Measurements from ENCODE around the gene FER.

DNA sequence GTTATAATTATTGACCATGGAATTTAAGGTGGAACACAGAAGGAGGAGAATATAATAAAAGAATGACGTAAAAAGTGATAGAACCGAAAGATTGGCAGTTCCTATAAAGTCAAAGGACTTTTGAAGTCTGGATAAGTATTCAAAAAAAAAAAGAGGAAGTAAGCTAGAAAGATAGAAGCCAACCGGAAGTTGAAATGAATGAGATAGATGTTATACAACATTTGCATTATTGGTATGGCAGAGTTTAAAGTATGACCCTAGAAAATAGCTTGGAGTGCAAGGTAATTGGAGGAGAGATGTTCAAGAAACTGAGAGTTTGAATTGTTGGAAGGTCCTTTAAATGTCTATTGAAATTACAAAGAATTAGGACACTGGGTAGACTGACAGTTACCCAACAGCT lies 293.6 kb downstream of the FER start:
- TF ChIP-seq, protein P1, sequence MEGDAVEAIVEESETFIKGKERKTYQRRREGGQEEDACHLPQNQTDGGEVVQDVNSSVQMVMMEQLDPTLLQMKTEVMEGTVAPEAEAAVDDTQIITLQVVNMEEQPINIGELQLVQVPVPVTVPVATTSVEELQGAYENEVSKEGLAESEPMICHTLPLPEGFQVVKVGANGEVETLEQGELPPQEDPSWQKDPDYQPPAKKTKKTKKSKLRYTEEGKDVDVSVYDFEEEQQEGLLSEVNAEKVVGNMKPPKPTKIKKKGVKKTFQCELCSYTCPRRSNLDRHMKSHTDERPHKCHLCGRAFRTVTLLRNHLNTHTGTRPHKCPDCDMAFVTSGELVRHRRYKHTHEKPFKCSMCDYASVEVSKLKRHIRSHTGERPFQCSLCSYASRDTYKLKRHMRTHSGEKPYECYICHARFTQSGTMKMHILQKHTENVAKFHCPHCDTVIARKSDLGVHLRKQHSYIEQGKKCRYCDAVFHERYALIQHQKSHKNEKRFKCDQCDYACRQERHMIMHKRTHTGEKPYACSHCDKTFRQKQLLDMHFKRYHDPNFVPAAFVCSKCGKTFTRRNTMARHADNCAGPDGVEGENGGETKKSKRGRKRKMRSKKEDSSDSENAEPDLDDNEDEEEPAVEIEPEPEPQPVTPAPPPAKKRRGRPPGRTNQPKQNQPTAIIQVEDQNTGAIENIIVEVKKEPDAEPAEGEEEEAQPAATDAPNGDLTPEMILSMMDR (IDR thresholded peaks at IDR 0.05; ENCODE audit: insufficient read depth, low read length), result no peak
- TF ChIP-seq POLR2AphosphoS5 (IDR thresholded peaks at IDR 0.05; ENCODE audit: low read depth), result no peak
- no peak for TF ChIP-seq SPI1 (IDR thresholded peaks at IDR 0.05; ENCODE audit: borderline replicate concordance, low read depth)
- TF ChIP-seq, protein P2, sequence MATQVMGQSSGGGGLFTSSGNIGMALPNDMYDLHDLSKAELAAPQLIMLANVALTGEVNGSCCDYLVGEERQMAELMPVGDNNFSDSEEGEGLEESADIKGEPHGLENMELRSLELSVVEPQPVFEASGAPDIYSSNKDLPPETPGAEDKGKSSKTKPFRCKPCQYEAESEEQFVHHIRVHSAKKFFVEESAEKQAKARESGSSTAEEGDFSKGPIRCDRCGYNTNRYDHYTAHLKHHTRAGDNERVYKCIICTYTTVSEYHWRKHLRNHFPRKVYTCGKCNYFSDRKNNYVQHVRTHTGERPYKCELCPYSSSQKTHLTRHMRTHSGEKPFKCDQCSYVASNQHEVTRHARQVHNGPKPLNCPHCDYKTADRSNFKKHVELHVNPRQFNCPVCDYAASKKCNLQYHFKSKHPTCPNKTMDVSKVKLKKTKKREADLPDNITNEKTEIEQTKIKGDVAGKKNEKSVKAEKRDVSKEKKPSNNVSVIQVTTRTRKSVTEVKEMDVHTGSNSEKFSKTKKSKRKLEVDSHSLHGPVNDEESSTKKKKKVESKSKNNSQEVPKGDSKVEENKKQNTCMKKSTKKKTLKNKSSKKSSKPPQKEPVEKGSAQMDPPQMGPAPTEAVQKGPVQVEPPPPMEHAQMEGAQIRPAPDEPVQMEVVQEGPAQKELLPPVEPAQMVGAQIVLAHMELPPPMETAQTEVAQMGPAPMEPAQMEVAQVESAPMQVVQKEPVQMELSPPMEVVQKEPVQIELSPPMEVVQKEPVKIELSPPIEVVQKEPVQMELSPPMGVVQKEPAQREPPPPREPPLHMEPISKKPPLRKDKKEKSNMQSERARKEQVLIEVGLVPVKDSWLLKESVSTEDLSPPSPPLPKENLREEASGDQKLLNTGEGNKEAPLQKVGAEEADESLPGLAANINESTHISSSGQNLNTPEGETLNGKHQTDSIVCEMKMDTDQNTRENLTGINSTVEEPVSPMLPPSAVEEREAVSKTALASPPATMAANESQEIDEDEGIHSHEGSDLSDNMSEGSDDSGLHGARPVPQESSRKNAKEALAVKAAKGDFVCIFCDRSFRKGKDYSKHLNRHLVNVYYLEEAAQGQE (IDR thresholded peaks at IDR 0.05; ENCODE audit: insufficient replicate concordance, low read depth), result no peak

Measured in HL-60 (cell line).